Heart left ventricle (tissue), 16 donors: ENCODE results near the gene NEUROD4. TPM values are rescaled to one million over a fixed set of nuclear protein-coding genes. Genes with fewer than 3 reads are reported as not detected.

Source experiments
- ATAC-seq, 4 donors: fragments of 200-7000 bp; cut with Tn5 transposase; one replicate each; pipeline ENCODE4 v1.9.1; 2020 to 2022; ENCODE audit warnings: moderate library complexity in 4 of 4, mild to moderate bottlenecking in 3 of 4, moderate number of reproducible peaks in 1 of 4
- DNase-seq, 5 donors: peaks; one replicate each; pipeline ENCODE4 v3.0.0-alpha.2; 2020
- H3K27ac ChIP-seq, 12 donors: fragments of 200-600 bp; sonication (generic) in 4 of 12; one replicate each; pipeline versions ENCODE4 v1.5.0 to v1.8.0; 2016 to 2022; ENCODE audit warnings: mild to moderate bottlenecking in 2 of 12
- H3K27me3 ChIP-seq, 9 donors: fragments of 200-600 bp; sonication (generic) in 2 of 9; one replicate each; pipeline versions ENCODE4 v1.5.1 to v1.8.0; 2016 to 2022; ENCODE audit warnings: mild to moderate bottlenecking in 3 of 9
- H3K36me3 ChIP-seq, 9 donors: fragments of 200-600 bp; sonication (generic) in 2 of 9; one replicate each; pipeline versions ENCODE4 v1.5.0 to v1.8.0; 2018 to 2022; ENCODE audit warnings: mild to moderate bottlenecking in 2 of 9
- H3K4me1 ChIP-seq, 12 donors: fragments of 200-600 bp; sonication (generic) in 4 of 12; one replicate each; pipeline versions ENCODE4 v1.5.0 to v1.8.0; 2016 to 2022; ENCODE audit warnings: mild to moderate bottlenecking in 3 of 12
- H3K4me3 ChIP-seq, 12 donors: fragments of 200-600 bp; sonication (generic) in 4 of 12; one replicate each; pipeline versions ENCODE4 v1.5.0 to v1.8.0; 2017 to 2022; ENCODE audit warnings: mild to moderate bottlenecking in 9 of 12, moderate library complexity in 4 of 12
- H3K9me3 ChIP-seq, 12 donors: fragments of 200-600 bp; sonication (generic) in 4 of 12; one replicate each; pipeline versions ENCODE4 v1.5.0 to v1.8.0; 2016 to 2022; ENCODE audit warnings: mild to moderate bottlenecking in 1 of 12
- POLR2A ChIP-seq, 2 donors: fragments of 450-650 bp; IDR thresholded peaks; one replicate each; pipeline ENCODE4 v1.6.1; 2017; ENCODE audit warnings: antibody characterized with exemption in 2 of 2, mild to moderate bottlenecking in 2 of 2, moderate library complexity in 2 of 2
- WGBS, 4 donors: extraction: QIAGEN DNeasy Blood & Tissue Kit in 2 of 4; methylation state at CpG; one replicate each; pipeline versions ENCODE4 v1.1.5 to v1.1.7; 2013 to 2018; 5-methylcytosine and 5-hydroxymethylcytosine counted together
- intact Hi-C, 10 donors: fragments of 100-400 bp; cut with DNase I; formaldehyde crosslinking; loops; one replicate each; pipeline versions ENCODE4 v1.11.1 to v1.14.2; 2022
- polyA plus RNA-seq, 2 donors: library from polyadenylated mRNA; stranded (reverse); fragments of 200-250 nt; gene quantifications; one replicate each; pipeline ENCODE4 v1.2.3, GENCODE V29; 2013
- total RNA-seq, 9 donors: library from RNA; depleted of rRNA in 2 of 9; stranded (reverse); fragments of >200 nt in 2 of 9; fragmentation: NEBNext Ultra II Directional in 3 of 9; extraction: Animal tissue kit (Norgen Biotek cat#: 25700) in 3 of 9; gene quantifications; one replicate each; pipeline versions ENCODE4 v1.1.0 to v1.2.4, GENCODE V29; 2016 to 2023
- TF ChIP-seq, protein P1 (sequence below), 12 donors: fragments of 200-600 bp; sonication (generic) in 4 of 12; IDR thresholded peaks; one replicate each; pipeline versions ENCODE4 v1.5.0 to v1.8.0; 2018 to 2022; ENCODE audit warnings: antibody characterized with exemption in 12 of 12, mild to moderate bottlenecking in 5 of 12
- donor health status: ischemic (EF 13 %, LVEDD 7.1; RV severe dilation, severe dysfunction).
- donor health status: healthy with polysubstance abuse.
- donor health status: DM: no; HTN: yes; CAD: no.
- donor health status: DM: no; HTN: no; CAD: no.
- donor health status: ischemic (EF 25% LVEDD 6.9; RV normal size, moderate dysfunction).
- donor health status: ischemic (EF 25% LVEDD 5.7; RV mildly dilated, moderate dysfunction).
- donor health status: healthy.
- donor health status: DM: yes; HTN: yes; CAD: no.
- donor health status: ischemic (EF 35%, LVEDD 5.7; RV mildly dilated, moderate dysfunction).
- donor health status: nonischemic (EF 11% LVEDD 7.7; RV severe dilation, severe dysfunction).
- donor health status: DM: yes; HTN: yes; CAD: no.
- donor health status: PGD.
- donor health status: ischemic (EF 29% LVEDD 5.4; RV normal size, mild dysfunction).
- donor health status: nonischemic (EF 23%, LVEDD 6.1; RV moderate dilation, normal function).

NEUROD4 gene
- total and polyA plus RNA-seq, 11 donors, result not detected

DNA sequence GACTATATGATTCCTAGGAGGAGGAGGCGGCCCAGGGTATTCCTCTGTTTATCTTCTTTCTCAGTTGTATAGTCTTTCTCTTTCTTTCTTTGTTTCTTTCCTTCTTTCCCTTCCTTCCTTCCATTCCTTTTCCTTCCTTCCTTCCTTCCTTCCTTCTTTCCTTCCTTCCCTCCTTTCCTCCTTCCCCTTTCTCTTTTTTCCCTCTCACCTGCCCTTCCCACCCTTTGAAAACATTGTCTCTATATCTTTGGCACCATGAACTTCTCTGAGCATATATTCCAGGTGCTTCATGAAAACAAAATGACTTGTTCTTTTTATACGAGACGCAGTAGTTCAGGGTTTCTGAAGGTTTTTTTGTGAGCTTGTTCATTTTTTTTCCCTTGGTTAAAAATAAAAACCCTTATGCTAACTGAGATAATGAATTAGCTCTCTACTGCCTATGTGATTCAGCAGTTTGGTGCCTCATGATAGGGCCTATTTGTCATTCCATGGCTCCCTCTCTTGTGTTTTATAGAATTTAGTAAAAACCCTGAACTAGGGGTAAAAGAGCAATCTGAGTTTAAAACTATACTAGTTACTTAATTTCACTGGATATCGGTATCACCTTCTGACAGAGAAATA lies 32.1 kb upstream of the NEUROD4 start:
- Histone ChIP-seq H3K4me1 (peaks cover 0 to 47% (median 5%) of the 10 kb centered on the region in 12 donors), H3K27ac (peak overlapping the region in 1 of 12 donors; percentile 60), H3K9me3 (peaks cover 0 to 4% (median 0%) of the 10 kb centered on the region in 12 donors), H3K4me3 (no peak overlapping the region), H3K36me3 (no peaks in the 10 kb centered on the region), H3K27me3 (peaks cover 0 to 5% (median 0%) of the 10 kb centered on the region in 9 donors)
- intact Hi-C loops, result no loop called here
- DNase-seq, result no peak
- ATAC-seq, result no peak
- TF ChIP-seq, protein P1, sequence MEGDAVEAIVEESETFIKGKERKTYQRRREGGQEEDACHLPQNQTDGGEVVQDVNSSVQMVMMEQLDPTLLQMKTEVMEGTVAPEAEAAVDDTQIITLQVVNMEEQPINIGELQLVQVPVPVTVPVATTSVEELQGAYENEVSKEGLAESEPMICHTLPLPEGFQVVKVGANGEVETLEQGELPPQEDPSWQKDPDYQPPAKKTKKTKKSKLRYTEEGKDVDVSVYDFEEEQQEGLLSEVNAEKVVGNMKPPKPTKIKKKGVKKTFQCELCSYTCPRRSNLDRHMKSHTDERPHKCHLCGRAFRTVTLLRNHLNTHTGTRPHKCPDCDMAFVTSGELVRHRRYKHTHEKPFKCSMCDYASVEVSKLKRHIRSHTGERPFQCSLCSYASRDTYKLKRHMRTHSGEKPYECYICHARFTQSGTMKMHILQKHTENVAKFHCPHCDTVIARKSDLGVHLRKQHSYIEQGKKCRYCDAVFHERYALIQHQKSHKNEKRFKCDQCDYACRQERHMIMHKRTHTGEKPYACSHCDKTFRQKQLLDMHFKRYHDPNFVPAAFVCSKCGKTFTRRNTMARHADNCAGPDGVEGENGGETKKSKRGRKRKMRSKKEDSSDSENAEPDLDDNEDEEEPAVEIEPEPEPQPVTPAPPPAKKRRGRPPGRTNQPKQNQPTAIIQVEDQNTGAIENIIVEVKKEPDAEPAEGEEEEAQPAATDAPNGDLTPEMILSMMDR (IDR thresholded peaks at IDR 0.05), result no peak
- no peak for TF ChIP-seq POLR2A (IDR thresholded peaks at IDR 0.05)
- WGBS, 4 donors, result 64 to 82% (median 75%) methylated on average over 4 of the region's 4 CpGs

DNA sequence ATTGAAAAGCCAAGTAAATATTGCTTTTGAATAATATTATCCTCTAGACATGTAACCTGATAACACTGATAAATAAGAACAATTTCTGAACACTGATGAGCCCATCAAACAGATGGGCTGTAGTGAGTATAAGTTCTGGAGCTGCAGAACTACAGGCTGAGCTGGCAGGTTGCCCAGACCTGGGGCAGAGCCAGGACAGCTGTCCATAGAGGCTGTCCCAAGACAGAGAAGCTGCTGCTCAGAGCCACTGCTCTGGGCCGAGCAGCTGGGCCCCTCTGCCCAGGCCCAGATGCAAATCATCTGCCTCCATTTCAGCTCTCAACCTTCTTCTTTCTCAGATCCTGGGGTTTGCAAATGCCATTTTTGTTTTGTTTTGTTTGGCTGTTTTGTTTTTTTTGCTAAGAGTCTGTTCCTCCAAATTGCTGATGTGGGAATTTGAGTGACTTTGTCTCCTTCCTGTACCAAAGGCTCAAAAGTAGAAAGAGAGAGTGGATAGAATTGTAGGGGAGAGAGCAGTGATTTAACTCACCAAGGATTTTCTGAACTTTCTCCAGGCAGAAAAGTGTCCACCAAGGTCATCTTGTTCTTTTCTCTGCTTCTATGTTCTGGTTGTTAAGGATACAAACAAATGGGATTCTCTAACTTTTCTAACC lies 31.2 kb upstream of the NEUROD4 start:
- H3K27ac ChIP-seq, result peak overlapping the region in 7 of 12 donors; percentile 12 to 66 (median 31)

GRCh38 chr12:54989829-54990228 lies 29.9 kb upstream of the NEUROD4 start:
- DNase-seq (no peak), ATAC-seq (no peak)
- WGBS, 4 donors, result 33 to 55% (median 38%) methylated on average over 1 of the region's 1 CpG
- Histone ChIP-seq H3K4me1 (peaks cover 0 to 39% (median 5%) of the 10 kb centered on the region in 12 donors), H3K36me3 (no peaks in the 10 kb centered on the region), H3K27me3 (peaks cover 0 to 5% (median 0%) of the 10 kb centered on the region in 9 donors), H3K27ac (peak overlapping the region in 4 of 12 donors; percentile 1 to 66 (median 44)), H3K9me3 (peaks cover 0 to 4% (median 0%) of the 10 kb centered on the region in 12 donors), H3K4me3 (no peak overlapping the region)
- no peak for TF ChIP-seq POLR2A (IDR thresholded peaks at IDR 0.05)
- TF ChIP-seq, protein P1 (IDR thresholded peaks at IDR 0.05), result no peak
- intact Hi-C loops, result loop anchor here in 6 of 10 donors (5.0 to 10.0 kb wide), 3 partner anchors 152 to 625 kb away; no protein-coding TSS in a partner anchor

More for the DNA sequence above, 31.2 kb upstream of the NEUROD4 start:
- Histone ChIP-seq H3K4me1 (peaks cover 0 to 47% (median 5%) of the 10 kb centered on the region in 12 donors), H3K27me3 (peaks cover 0 to 5% (median 0%) of the 10 kb centered on the region in 9 donors), H3K36me3 (no peaks in the 10 kb centered on the region), H3K9me3 (peaks cover 0 to 4% (median 0%) of the 10 kb centered on the region in 12 donors), H3K4me3 (no peak overlapping the region)
- TF ChIP-seq, protein P1 (IDR thresholded peaks at IDR 0.05), result no peak
- no peak for TF ChIP-seq POLR2A (IDR thresholded peaks at IDR 0.05)
- intact Hi-C loops, result no loop called here
- WGBS, 4 donors, result 12 to 25% (median 20%) methylated on average over 1 of the region's 1 CpG
- DNase-seq (peak; percentile 80 to 94 (median 86)), ATAC-seq (peak; percentile 86 to 93 (median 91))
